Gastroesophageal sphincter (tissue), 4 donors: ENCODE results near the gene ATE1. TPM values are rescaled to one million over a fixed set of nuclear protein-coding genes. Genes with fewer than 3 reads are reported as not detected.
A peak's percentile ranks its signal among the peaks of the same experiment; 100 is the strongest.

Experiments
- ATAC-seq: fragments of 150-250 bp; one replicate; pipeline ENCODE4 v1.9.1; 2016; ENCODE audit warnings: mild to moderate bottlenecking, moderate library complexity
- H3K27ac ChIP-seq, 4 donors: fragments of 200-600 bp; sonication (generic) in 3 of 4; 1 replicate in 3 of 4; 2 replicates in 1 of 4; pipeline ENCODE4 v1.5.1; 2016 to 2019
- H3K27me3 ChIP-seq: fragments of 200-600 bp; sonication (generic); one replicate; pipeline ENCODE4 v1.5.1; 2019
- H3K36me3 ChIP-seq, 2 donors: fragments of 200-600 bp; sonication (generic); one replicate each; pipeline ENCODE4 v1.5.1; 2019; ENCODE audit warnings: control low read depth in 1 of 2
- H3K4me1 ChIP-seq, 3 donors: fragments of 200-600 bp; sonication (generic); 1 replicate in 2 of 3; 2 replicates in 1 of 3; pipeline ENCODE4 v1.5.1; 2016 to 2019; ENCODE audit warnings: control low read depth in 2 of 3
- H3K4me3 ChIP-seq, 2 donors: fragments of 200-600 bp; sonication (generic); one replicate each; pipeline ENCODE4 v1.5.1; 2019; ENCODE audit warnings: mild to moderate bottlenecking in 1 of 2, moderate library complexity in 1 of 2
- H3K9me3 ChIP-seq, 3 donors: fragments of 200-600 bp; sonication (generic); one replicate each; pipeline ENCODE4 v1.5.1; 2017 to 2019; ENCODE audit warnings: control low read depth in 2 of 3
- CTCF ChIP-seq, 4 experiments: fragments of 200-600 bp in 2 of 4; fragments of 450-650 bp in 2 of 4; sonication (generic) in 1 of 4; IDR thresholded peaks; one replicate each; pipeline ENCODE4 v1.5.1; 2017 to 2019; ENCODE audit warnings: antibody characterized with exemption in 4 of 4, mild to moderate bottlenecking in 2 of 4, moderate library complexity in 2 of 4
- EP300 ChIP-seq: sonication (generic); formaldehyde crosslinking; IDR thresholded peaks from one replicate; pipeline ENCODE4 v1.6.1; 2017; ENCODE audit warnings: antibody characterized with exemption, mild to moderate bottlenecking
- POLR2A ChIP-seq, 2 donors: fragments of 450-650 bp; IDR thresholded peaks; one replicate each; pipeline ENCODE4 v1.6.1; 2017; ENCODE audit warnings: antibody characterized with exemption in 2 of 2, mild to moderate bottlenecking in 2 of 2, moderate library complexity in 1 of 2
- POLR2AphosphoS5 ChIP-seq: sonication (generic); formaldehyde crosslinking; IDR thresholded peaks from one replicate; pipeline ENCODE4 v1.6.1; 2017; ENCODE audit warnings: antibody characterized with exemption
- WGBS, 2 donors: methylation state at CpG; one replicate each; pipeline ENCODE4 v1.1.5; 2018; ENCODE audit warnings: low coverage in 1 of 2; 5-methylcytosine and 5-hydroxymethylcytosine counted together
- total RNA-seq, 4 donors: library from RNA; depleted of rRNA; stranded (reverse); fragments of >200 nt; gene quantifications; one replicate each; pipeline ENCODE4 v1.1.0, GENCODE V29; 2016

The ATE1 gene
- total RNA-seq, 4 donors from 2014 or later: 24.6 to 38.2 (median 32.6) TPM

- no peaks in the 10 kb centered on the region for H3K9me3 ChIP-seq
- peaks cover 0 to 12% (median 0%) of the 10 kb centered on the region in 3 donors for H3K4me1 ChIP-seq
- H3K36me3 ChIP-seq: peaks cover 0 to 49% of the 10 kb centered on the region in 2 donors
- no peak overlapping the region for H3K4me3 ChIP-seq
- TF ChIP-seq CTCF (IDR thresholded peaks at IDR 0.05) (no peak), POLR2A (IDR thresholded peaks at IDR 0.05) (no peak), EP300 (no peak), POLR2AphosphoS5 (no peak)
- H3K27me3 ChIP-seq: no peaks in the 10 kb centered on the region
- H3K27ac ChIP-seq: no peak overlapping the region
- 93 to 98% methylated on average over 5 to 6 of the region's 6 CpGs for WGBS, 2 donors
- no peak for ATAC-seq
Observed at GRCh38 chr10:121914661-121915060, 13.2 kb downstream of the ATE1 start.

GRCh38 chr10:121911421-121911697 is 16.5 kb downstream of the ATE1 start:
- Histone ChIP-seq H3K27me3 (no peaks in the 10 kb centered on the region), H3K9me3 (no peaks in the 10 kb centered on the region), H3K4me1 (peaks cover 0 to 12% (median 0%) of the 10 kb centered on the region in 3 donors), H3K27ac (peak overlapping the region in 2 of 4 donors; percentile 47 to 61), H3K36me3 (peaks cover 0 to 61% of the 10 kb centered on the region in 2 donors), H3K4me3 (no peak overlapping the region)
- 90 to 100% methylated on average over 2 of the region's 2 CpGs for WGBS, 2 donors
- TF ChIP-seq EP300 (no peak), POLR2A (IDR thresholded peaks at IDR 0.05) (no peak), CTCF (IDR thresholded peaks at IDR 0.05) (no peak), POLR2AphosphoS5 (no peak)
- no peak for ATAC-seq

GRCh38 chr10:121910673-121911420 is 17.0 kb downstream of the ATE1 start:
- Histone ChIP-seq H3K4me3 (no peak overlapping the region), H3K4me1 (peaks cover 0 to 12% (median 0%) of the 10 kb centered on the region in 3 donors), H3K27me3 (no peaks in the 10 kb centered on the region), H3K27ac (peak overlapping the region in 2 of 4 donors; percentile 47 to 61), H3K36me3 (peaks cover 0 to 66% of the 10 kb centered on the region in 2 donors), H3K9me3 (no peaks in the 10 kb centered on the region)
- peak; percentile 6 for TF ChIP-seq POLR2AphosphoS5
- TF ChIP-seq CTCF (IDR thresholded peaks at IDR 0.05): no peak
- ATAC-seq: no peak
- 37 to 40% methylated on average over 5 of the region's 5 CpGs for WGBS, 2 donors

GRCh38 chr10:121904888-121905287 is 22.9 kb downstream of the ATE1 start:
- no peak overlapping the region for H3K27ac ChIP-seq
- H3K4me1 ChIP-seq: no peaks in the 10 kb centered on the region
- ATAC-seq: no peak
- no peaks in the 10 kb centered on the region for H3K9me3 ChIP-seq
- H3K36me3 ChIP-seq: peaks cover 0 to 62% of the 10 kb centered on the region in 2 donors
- WGBS, 2 donors: 65 to 69% methylated on average over 2 of the region's 2 CpGs
- H3K27me3 ChIP-seq: no peaks in the 10 kb centered on the region
- no peak overlapping the region for H3K4me3 ChIP-seq
- TF ChIP-seq POLR2A (IDR thresholded peaks at IDR 0.05): no peak

- TF ChIP-seq POLR2A (IDR thresholded peaks at IDR 0.05) (no peak), POLR2AphosphoS5 (no peak), EP300 (no peak), CTCF (IDR thresholded peaks at IDR 0.05) (peak; percentile 60 to 72 (median 66))
- no peak overlapping the region for H3K4me3 ChIP-seq
- H3K4me1 ChIP-seq: no peaks in the 10 kb centered on the region
- peaks cover 3 to 65% of the 10 kb centered on the region in 2 donors for H3K36me3 ChIP-seq
- H3K27ac ChIP-seq: no peak overlapping the region
- WGBS, 2 donors: 36 to 37% methylated on average over 9 to 10 of the region's 10 CpGs
- no peaks in the 10 kb centered on the region for H3K9me3 ChIP-seq
- ATAC-seq: no peak
- no peaks in the 10 kb centered on the region for H3K27me3 ChIP-seq
Observed at GRCh38 chr10:121900443-121901174, 27.2 kb downstream of the ATE1 start.
